OCI-LY1 (cell line): Measurements from ENCODE around the gene CAPN14.

ENCODE experiments used
- H2AFZ ChIP-seq: fragments of 200-600 bp; sonication (generic), shearing (Covaris generic); 2 replicates; pipeline ENCODE4 v1.6.0; 2014; ENCODE audit warnings: antibody characterized with exemption, mild to moderate bottlenecking, low read length
- H3F3A ChIP-seq: fragments of 200-600 bp; sonication (generic), shearing (Covaris generic); 2 replicates; pipeline ENCODE4 v1.6.0; 2014; ENCODE audit warnings: mild to moderate bottlenecking, antibody characterized with exemption, low read length, moderate library complexity; ENCODE audit not compliant: insufficient read depth
- H3K27ac ChIP-seq: fragments of 200-600 bp; sonication (generic); 2 replicates; pipeline ENCODE4 v1.5.1; 2014; ENCODE audit warnings: low read length, mixed run types, mild to moderate bottlenecking, low read depth; ENCODE audit not compliant: poor library complexity, severe bottlenecking
- H3K27me3 ChIP-seq: fragments of 200-600 bp; sonication (generic); 2 replicates; pipeline ENCODE4 v1.6.0; 2014; ENCODE audit warnings: antibody characterized with exemption, mild to moderate bottlenecking, low read length, moderate library complexity; ENCODE audit not compliant: insufficient read depth
- H3K36me3 ChIP-seq: fragments of 200-600 bp; sonication (generic); 2 replicates; pipeline ENCODE4 v1.6.1; 2014; ENCODE audit warnings: mild to moderate bottlenecking, antibody characterized with exemption, low read length, moderate library complexity, mixed read lengths; ENCODE audit not compliant: insufficient read depth
- H3K4me1 ChIP-seq: fragments of 200-600 bp; sonication (generic); 2 replicates; pipeline ENCODE4 v1.5.1; 2014; ENCODE audit warnings: mild to moderate bottlenecking, low read length, moderate library complexity; ENCODE audit not compliant: insufficient read depth, severe bottlenecking
- H3K4me2 ChIP-seq: fragments of 200-600 bp; sonication (generic), shearing (Covaris generic); 2 replicates; pipeline ENCODE4 v1.6.1; 2014; ENCODE audit warnings: low read length
- H3K4me3 ChIP-seq: fragments of 200-600 bp; sonication (generic); 2 replicates; pipeline ENCODE4 v1.5.1; 2014; ENCODE audit warnings: low read length, low read depth, mild to moderate bottlenecking, mixed read lengths; ENCODE audit not compliant: poor library complexity, severe bottlenecking
- H3K79me2 ChIP-seq: fragments of 200-600 bp; shearing (Covaris generic); 2 replicates; pipeline ENCODE4 v1.6.1; 2016; ENCODE audit warnings: mixed run types, low read length, mixed read lengths; ENCODE audit not compliant: insufficient read depth
- H3K9ac ChIP-seq: fragments of 200-600 bp; sonication (generic), shearing (Covaris generic); 2 replicates; pipeline ENCODE4 v1.6.1; 2014; ENCODE audit warnings: mild to moderate bottlenecking, low read length, mixed read lengths
- H3K9me2 ChIP-seq: fragments of 200-600 bp; sonication (generic), shearing (Covaris generic); 2 replicates; pipeline ENCODE4 v1.6.1; 2014; ENCODE audit warnings: low read depth, mild to moderate bottlenecking, low read length, mixed read lengths
- H3K9me3 ChIP-seq: fragments of 200-600 bp; shearing (Covaris generic); 2 replicates; pipeline ENCODE4 v1.6.1; 2014; ENCODE audit warnings: low read length, mixed read lengths
- H4K20me1 ChIP-seq: fragments of 200-600 bp; sonication (generic), shearing (Covaris generic); 2 replicates; pipeline ENCODE4 v1.6.0; 2016; ENCODE audit warnings: mild to moderate bottlenecking, low read length; ENCODE audit not compliant: insufficient read depth
- CTCF ChIP-seq: fragments of 200-600 bp; sonication (generic), shearing (Covaris generic); IDR thresholded peaks from 2 replicates; pipeline ENCODE4 v1.5.1; 2017; ENCODE audit warnings: mild to moderate bottlenecking, antibody characterized with exemption, low read length, moderate library complexity, mixed read lengths
- EZH2 ChIP-seq: fragments of 200-600 bp; sonication (generic), shearing (Covaris generic); IDR thresholded peaks from 2 replicates; pipeline ENCODE4 v1.8.0; 2017; ENCODE audit warnings: borderline replicate concordance, mixed run types, mild to moderate bottlenecking, antibody characterized with exemption, low read length, moderate library complexity, mixed read lengths

Gene CAPN14

GRCh38 chr2:31140151-31140550 is 77.2 kb downstream of the CAPN14 start:
- Histone ChIP-seq H3K9me2 (no peaks in the 10 kb centered on the region), H3K4me2 (no peak overlapping the region), H3K4me1 (peaks cover 6% of the 10 kb centered on the region), H3K36me3 (no peaks in the 10 kb centered on the region), H2AFZ (no peak overlapping the region), H3K27ac (no peak overlapping the region), H3F3A (no peaks in the 10 kb centered on the region), H3K27me3 (no peaks in the 10 kb centered on the region), H3K9me3 (no peaks in the 10 kb centered on the region), H3K4me3 (no peak overlapping the region), H4K20me1 (no peaks in the 10 kb centered on the region), H3K79me2 (no peaks in the 10 kb centered on the region), H3K9ac (no peak overlapping the region)
- TF ChIP-seq CTCF (no peak), EZH2 (no peak)

GRCh38 chr2:31139671-31140070 is 77.6 kb downstream of the CAPN14 start:
- no peak for TF ChIP-seq CTCF
- no peak for TF ChIP-seq EZH2
- no peak overlapping the region for H3K27ac ChIP-seq
- H3K79me2 ChIP-seq: no peaks in the 10 kb centered on the region
- H3K36me3 ChIP-seq: no peaks in the 10 kb centered on the region
- no peak overlapping the region for H3K9ac ChIP-seq
- H4K20me1 ChIP-seq: no peaks in the 10 kb centered on the region
- H3K9me3 ChIP-seq: no peaks in the 10 kb centered on the region
- H3K4me1 ChIP-seq: peaks cover 6% of the 10 kb centered on the region
- no peak overlapping the region for H3K4me2 ChIP-seq
- H2AFZ ChIP-seq: no peak overlapping the region
- H3F3A ChIP-seq: no peaks in the 10 kb centered on the region
- no peak overlapping the region for H3K4me3 ChIP-seq
- no peaks in the 10 kb centered on the region for H3K9me2 ChIP-seq
- H3K27me3 ChIP-seq: no peaks in the 10 kb centered on the region

- no peaks in the 10 kb centered on the region for H3K79me2 ChIP-seq
- no peak within 1 kb of the TSS for H3K27ac ChIP-seq
- H3K9me2 ChIP-seq: no peaks in the 10 kb centered on the region
- H3K4me3 ChIP-seq: peak within 1 kb of the TSS; percentile 43
- no peak for TF ChIP-seq EZH2
- TF ChIP-seq CTCF: peak; percentile 34; the same call in 1 of the 2 replicates
- H3K4me2 ChIP-seq: peak within 1 kb of the TSS; percentile 43
- no peak within 1 kb of the TSS for H3K9ac ChIP-seq
- no peaks in the 10 kb centered on the region for H3K27me3 ChIP-seq
- H3F3A ChIP-seq: no peaks in the 10 kb centered on the region
- H3K9me3 ChIP-seq: no peaks in the 10 kb centered on the region
- H4K20me1 ChIP-seq: no peaks in the 10 kb centered on the region
- no peaks in the 10 kb centered on the region for H3K36me3 ChIP-seq
- no peak within 1 kb of the TSS for H2AFZ ChIP-seq
- H3K4me1 ChIP-seq: peaks cover 6% of the 10 kb centered on the region
Measured at GRCh38 chr2:31138037-31138962, 79.0 kb downstream of the CAPN14 start, which contains the start of gene GALNT14. Gene GALNT14, minus strand, starts transcription at chr2:31138440. Its CDS starts 354 bp downstream, at chr2:31138086.
